ENCODE results near the gene DBNL. TPM values are rescaled to one million over a fixed set of nuclear protein-coding genes. Genes with fewer than 3 reads are reported as not detected.
"Not testable (repeated sequence)": the region's sequence is repeated elsewhere in the genome, so short reads cannot be mapped to it uniquely, and the experiment has no call there.

DBNL gene
- polyA plus RNA-seq (2014; cell fraction: cytosol; rRNA removed): 81.4 and 90.8 TPM in 2 replicates
- 75.7 and 85.6 TPM in 2 replicates for polyA plus RNA-seq (2014; cell fraction: nucleus; rRNA removed)

DNA sequence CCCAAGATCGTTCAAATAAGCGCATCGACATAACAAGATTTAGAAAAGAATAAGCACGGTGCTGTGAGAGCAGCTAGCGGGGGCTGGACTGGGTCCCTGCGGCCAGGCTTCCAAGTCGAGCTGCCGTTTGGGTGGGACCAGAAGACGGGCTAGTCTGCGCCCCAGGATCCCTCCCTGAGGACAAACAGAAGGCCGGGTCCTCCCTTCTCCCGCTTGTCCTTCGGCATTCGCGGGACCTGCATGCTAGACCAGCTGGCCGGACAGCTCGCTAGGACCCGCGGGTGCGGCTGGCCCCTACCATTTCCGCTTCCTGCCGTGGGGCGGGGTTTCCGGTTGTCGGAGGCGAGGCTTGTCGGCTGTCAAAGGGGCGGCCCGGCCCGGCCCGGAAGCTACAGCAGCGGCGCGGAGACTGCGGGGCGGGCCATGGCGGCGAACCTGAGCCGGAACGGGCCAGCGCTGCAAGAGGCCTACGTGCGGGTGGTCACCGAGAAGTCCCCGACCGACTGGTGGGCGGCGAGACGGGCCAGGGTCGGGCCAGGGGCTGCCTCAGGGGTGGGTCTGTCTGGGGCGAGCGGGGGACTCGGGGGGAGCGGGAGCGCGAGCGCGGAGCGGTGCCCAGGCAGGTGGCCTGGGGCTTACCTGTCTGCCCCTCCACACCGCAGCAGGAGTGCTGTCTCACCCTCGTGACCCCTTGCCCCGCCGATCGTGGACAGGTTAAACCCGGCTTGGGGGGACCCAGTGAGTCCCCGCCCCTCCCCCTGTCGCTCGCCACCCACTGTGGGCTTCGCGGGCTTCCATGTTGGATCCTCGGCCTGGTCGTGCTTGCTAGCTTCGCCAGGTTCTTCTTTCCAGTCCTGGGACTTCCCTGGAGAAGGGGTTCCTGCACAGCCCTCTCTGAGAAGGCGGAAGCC lies at the start of gene DBNL:
DBNL (plus strand) TSS at position 388 of the 911 bp plus-strand sequence; CDS start at position 424, 36 bp downstream.
- peak; percentile 87 for DNase-seq (ENCODE audit: low spot score)

DNA sequence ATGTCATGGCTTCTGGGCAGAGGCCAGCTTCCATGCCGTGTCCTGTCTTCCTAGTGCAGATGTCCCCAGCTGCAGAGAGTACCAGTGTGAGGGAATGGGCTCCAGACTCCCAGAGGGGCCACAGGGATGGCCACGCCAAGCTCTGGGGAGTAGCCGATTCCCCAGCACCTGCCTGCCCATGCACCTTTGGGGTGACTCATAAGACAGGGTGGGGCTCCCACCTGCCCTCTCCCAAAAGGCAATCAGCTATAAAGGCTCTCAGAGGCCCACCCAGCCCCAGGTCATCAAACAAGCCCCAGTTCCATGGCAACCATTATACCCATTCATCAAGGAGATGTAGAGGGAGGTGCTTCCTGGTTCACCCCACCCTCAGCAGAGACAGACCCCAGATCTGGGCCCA lies 47.0 kb upstream of the DBNL start, which contains the start of gene SPDYE1:
SPDYE1 (plus strand) TSS at position 366 of the 400 bp plus-strand sequence. CDS start 2,053 bp downstream, outside the sequence.
- not testable (repeated sequence) for DNase-seq (ENCODE audit: low spot score)

DNA sequence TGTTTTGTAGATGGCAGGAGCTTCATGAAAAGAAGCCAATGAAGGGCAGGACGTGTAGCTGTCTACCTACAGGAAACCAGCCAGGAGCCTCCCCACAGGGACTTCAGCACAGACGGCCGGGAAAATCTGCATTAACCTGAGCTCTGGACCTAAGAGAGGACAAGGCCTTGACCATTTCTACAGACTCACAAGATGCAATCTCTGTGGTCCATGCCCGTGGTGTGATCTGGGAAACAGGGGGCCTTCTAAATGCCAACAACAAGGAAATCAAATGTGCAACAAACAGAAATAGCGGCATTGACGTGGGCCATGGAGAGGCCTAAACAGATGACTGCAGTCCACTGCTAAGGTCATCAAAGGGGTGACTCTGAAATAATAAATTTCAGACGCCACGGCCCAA lies 32.4 kb upstream of the DBNL start:
- not testable (repeated sequence) for DNase-seq (ENCODE audit: low spot score)

DNA sequence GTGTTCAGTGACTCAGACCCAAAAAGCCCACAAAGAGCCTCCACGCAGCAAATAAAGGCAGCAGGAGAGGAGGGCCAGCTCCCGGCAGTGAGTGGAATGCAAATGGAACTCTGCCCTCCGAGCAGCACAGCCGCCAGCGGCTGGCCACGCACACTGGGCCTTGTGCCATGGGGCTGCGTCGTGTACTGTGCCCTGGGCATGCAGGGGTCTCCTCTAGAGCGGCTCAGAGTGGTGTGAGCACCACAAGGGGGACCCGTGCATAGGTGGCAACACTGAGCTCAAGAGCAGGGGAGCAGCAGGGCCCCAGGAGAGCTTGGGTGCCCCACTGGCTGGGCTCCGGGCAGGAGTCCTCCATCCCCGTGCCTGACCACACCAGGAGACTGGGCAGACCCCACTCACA lies 29.4 kb upstream of the DBNL start:
- not testable (repeated sequence) for DNase-seq (ENCODE audit: low spot score)

DNA sequence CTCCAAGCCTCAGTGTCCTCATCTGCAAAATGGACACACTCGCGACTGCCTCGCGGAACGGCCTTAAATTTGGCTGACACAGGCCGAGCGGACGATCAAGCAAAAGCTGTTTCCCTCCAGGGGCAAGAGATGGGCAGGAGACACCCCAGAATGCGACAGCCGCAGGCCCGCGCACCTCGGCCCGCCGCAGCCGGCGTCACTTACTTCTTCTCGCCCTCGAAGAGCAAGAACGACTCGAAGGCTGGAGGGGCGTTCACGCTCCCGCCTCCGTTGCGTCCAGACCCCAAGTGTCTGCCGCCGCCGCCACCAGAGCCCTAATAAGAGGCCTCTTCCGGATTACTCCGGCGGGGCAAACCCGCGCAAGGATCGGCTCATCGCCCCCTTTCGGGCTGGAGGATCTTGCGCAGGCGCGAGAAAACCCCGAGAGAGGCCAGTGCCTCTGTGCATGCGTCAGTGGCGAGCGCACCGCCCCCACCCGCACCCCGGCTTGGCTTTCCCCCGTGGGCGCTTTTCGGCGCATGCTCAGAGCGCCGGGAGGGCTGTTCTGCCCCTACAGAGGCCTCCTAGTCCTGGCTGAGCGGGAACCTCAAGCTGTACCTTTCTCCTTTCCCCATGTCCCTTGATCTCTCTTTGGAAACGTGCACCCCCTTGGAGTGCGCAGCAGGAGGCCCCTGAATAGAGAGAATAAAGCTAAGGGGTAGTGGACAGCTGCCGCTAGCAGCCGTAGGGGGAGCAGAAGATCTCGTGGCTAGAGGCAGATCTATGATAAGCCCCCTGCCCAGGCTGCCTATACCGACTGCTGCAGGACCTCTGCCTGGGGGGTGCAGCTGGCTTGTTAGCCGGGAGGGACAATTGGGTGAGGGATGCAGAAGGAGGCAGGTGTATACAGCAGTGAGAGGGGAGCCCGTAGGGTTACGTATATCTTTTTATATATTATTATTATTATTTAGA lies 25.4 kb upstream of the DBNL start:
- peak; percentile 97 for DNase-seq (ENCODE audit: low spot score)

DNA sequence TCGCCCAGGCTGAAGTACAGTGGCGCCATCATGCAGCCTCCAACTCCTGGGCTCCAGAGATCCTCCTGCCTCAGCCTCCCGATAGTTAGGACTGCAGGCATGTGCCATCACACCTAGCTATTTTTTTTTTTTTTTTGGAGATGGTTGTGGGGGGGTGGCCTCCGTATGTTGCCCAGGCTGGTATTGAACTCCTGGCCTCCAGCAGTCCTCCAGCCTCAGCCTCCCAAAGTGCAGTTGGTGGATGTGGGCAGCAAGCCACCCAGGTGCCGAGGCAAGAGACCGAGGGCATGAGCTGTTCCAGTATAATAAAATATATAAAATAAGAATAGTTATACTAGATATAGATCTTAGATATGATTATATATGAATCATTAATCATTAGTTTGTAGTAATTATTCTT lies 24.7 kb upstream of the DBNL start:
- not testable (repeated sequence) for DNase-seq (ENCODE audit: low spot score)

DNA sequence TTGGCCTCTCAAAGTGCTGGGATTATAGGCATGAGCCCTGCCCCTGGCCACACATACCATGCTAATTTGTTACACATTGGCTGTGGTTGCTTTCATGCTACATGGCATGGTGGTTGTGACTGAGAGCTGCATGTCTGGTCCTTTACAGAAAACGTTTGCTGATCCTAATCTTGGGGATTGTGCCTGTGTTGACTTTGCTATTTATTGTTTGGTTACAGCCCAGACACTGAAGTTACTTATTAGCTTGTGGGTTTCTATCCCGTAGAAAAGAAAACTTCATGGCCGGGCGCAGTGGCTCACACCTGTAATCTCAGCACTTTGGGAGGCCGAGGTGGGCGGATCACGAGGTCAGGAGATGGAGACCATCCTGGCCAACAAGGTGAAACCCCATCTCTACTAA lies 22.4 kb upstream of the DBNL start:
- not testable (repeated sequence) for DNase-seq (ENCODE audit: low spot score)

DNA sequence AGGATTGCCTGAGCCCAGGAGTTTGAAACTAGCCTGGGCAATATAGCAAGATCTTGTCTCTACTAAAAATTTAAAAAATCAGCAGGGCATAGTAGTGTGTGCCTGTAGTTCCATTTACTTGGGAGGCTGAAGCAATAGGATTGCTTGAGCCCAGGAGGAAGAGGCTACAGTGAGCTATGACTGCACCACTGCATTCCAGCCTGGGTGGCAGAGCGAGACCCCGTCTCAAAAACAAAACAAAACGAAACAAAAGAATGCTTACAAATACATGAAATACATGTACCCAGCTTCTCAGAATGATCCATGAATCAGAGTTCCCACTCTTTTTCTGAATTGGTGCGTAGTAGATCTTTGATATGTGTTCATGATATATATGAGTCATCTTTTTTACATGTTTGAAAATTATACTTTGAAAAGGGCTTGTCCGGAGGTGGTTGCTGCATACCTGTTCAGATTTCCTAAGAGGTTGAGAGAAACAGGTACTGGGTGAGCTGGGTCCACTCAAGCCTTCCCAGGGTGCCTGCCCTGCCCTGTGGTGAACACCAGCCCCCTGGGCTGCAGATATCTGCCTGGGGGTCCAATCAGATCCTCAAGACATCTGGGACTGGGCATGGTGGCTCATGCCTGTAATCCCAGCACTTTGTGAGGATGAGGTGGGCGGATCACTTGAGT lies 21.6 kb upstream of the DBNL start:
- not testable (repeated sequence) for DNase-seq (ENCODE audit: low spot score)

DNA sequence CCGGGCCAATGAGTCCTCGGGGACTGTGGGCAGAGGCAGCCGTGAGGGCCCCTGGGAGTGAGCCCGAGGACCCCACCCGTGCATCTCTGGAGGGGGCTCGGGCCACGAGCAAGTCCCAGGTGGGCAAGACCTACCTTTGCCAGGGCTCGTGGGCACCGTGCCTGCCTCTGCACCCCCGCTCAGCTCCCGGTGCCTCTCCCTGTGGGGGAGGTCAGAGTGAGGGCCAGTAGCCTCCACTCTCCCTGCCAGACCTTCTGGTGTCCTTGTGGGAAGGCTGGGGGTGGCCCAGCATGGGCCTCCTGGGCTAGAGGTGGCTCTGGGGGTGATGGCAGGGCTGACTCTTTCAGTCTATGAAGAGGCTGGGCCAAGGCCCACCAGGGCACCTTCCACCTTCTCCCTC lies 15.1 kb upstream of the DBNL start:
- DNase-seq (ENCODE audit: low spot score): not testable (repeated sequence)

DNA sequence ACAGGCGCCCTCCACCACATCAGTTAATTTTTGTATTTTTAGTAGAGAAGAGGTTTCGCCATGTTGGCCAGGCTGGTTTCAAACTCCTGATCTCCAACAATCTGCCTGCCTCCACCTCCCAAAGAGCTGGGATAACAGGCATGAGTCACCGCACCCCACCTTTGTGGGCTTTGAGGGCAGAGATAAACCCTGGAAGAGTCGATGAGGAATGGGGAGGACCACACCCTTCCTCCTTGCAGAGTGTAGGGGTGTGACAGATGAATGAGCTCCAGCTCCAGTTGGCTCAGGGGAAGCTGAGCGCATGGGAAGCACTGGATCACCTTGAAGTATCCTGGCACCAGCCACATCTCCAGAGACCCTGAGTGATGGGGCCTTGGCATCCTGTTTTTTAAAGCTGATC lies 14.5 kb upstream of the DBNL start:
- DNase-seq (ENCODE audit: low spot score): not testable (repeated sequence)

DNA sequence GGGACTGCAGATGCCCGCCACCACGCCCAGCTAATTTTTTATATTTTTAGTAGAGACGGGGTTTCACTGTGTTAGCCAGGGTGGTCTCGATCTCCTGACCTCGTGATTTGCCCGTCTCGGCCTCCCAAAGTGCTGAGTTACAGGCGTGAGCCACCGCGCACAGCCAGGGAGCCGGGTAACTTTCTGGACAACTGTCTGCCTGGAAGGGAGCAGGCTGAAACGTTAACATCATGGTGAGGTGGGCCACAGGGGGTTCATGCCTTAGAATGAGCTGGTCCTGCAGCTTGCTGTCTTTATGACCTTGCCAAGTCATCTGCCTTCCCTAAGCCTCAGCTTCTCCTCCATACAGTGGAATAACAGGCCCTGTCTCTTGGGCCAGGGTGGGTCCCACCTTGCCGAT lies 13.2 kb upstream of the DBNL start:
- not testable (repeated sequence) for DNase-seq (ENCODE audit: low spot score)

DNA sequence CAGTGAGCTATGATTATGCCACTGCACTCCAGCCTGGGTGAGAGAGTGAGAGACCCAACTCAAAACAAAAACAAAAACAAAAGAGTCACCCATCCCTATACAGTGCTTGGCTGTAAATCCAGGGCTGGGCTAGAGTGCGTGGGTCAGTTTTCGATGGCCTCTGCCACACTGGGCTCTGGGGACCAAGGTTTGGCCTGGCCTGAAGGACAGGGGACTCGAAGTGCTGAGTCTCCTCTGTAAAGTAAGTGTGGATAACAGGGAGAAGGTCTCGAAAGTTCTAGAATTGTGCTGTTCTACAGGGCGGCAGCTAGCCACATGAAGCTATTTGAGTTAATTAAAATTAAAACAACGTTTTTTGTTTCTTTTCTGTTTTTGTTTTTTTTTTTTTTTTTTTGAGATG lies 12.5 kb upstream of the DBNL start:
- DNase-seq (ENCODE audit: low spot score): not testable (repeated sequence)

DNA sequence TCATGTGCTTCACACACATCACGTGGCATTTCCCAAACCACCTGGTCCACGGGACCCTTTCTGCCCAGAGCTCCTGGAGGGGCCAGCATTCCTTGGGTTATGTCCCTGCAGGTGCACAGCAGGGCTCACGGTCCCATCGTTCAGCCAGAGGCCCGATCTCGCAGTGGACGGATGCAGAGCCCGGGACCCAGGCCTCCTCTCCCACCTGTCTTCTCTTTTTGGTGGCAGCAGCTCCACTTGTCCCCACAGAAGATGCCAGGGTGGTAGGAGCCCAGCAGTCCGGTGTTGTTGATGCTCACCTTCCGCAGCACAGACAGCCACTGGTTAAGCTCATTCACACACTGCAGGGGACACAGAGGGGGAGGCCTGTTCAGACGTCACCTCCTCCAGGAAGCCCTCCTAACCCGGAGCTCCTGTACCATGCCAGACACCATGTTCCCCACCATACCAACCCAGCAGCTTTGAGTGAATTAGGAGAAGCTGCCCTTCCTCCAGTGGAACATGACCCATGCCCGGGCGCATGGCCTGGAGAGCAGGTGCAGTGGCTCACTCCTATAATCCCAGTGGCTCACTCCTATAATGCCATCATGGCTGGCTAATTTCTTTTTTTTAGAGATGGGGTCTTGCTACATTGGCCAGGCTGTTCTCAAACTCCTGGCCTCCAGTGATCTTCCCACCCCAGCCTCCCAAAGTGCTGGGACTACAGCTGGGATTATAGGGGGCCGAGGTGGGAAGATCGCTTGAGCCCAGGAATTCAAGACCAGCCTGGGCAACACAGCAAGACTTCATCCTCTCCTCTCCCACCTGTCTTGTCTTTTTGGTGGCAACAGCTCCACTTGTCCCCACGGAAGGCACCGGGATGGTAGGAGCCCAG lies 10.3 kb upstream of the DBNL start:
- not testable (repeated sequence) for DNase-seq (ENCODE audit: low spot score)

DNA sequence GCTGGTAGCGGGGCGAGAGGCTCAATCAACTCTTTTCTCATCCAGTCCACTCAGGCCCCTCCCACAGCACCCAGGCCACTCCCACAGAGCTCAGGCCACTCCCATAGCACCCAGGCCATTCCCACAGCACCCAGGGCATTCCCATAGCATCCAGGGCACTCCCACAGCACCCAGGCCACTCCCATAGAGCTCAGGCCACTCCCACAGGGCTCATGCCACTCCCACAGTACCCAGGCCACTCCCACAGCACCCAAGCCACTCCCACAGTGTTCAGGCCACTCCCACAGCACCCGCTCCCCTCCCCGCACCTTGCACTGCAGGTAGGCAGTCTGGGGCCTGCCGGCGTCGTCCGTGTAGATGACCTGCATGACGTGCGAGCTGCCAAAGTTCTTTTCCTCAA lies 8.1 kb upstream of the DBNL start:
- not testable (repeated sequence) for DNase-seq (ENCODE audit: low spot score)

DNA sequence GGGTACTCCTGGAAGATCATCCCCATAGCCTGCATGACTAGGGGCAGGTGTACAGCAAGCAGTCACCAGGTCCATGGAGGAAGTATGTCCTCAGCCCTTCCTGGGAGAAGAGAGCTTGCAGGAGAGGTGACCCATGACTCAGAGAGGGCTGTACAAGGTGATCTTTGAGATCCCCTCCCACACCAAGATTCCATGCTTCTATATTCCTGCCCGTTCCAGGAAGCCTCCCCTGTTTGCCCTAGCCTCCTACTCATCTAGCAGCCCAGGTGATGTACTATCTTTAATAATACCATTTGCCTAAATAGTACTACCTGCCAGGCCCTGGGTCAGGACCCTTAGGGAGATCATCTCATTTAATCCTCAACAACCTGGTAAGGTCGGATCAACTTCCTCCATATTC lies 6.6 kb upstream of the DBNL start:
- DNase-seq (ENCODE audit: low spot score): not testable (repeated sequence)

DNA sequence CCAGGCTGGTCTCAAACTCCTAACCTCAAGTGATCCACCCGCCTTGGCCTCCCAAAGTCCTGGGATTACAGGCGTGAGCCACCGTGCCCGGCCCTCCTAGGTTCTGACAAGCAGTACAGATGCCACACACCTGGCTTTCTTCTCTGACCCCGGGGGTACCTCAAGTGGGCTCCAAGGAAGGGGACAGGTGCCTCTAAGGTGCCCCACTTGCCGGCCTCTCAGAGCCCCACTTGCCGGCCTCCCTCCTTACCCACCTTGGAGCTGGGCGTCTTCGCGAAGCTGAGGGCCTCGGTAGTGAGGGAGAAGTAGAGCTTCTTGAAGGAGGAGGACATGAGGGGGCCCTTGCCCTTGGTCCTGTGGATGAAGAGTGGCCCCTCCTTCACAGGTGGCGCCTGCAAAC lies 5.9 kb upstream of the DBNL start:
- not testable (repeated sequence) for DNase-seq (ENCODE audit: low spot score)

DNA sequence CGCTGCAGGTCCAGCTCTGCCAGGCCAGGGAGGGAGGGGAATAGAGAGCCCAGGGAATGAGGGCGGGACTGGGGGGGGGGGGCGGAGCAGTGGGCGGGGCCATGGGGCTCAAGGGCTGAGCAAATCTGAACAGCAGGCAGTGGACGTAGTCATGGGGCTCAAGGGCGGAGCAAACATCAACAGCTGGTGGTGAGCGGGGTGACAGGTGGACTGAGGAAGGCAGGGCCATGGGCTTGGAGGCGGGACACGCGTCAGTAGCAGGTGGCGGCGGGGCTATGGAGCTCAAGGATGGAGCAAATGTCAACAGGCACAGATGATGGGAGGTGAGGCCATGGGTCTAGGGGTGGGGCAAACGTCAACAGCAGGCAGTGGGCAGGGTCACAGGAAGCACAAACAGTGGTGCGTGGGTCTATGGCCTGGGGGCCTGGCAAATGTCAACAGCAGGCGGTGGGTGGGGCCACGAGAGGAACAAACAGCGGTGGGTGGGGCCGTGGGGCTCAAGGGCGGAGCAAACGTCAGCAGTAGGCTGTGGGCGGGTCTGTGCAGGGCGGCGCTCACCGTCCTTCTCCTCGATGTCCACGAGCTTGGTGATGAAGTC lies 5.4 kb upstream of the DBNL start:
- DNase-seq (ENCODE audit: low spot score): peak; percentile 98

DNA sequence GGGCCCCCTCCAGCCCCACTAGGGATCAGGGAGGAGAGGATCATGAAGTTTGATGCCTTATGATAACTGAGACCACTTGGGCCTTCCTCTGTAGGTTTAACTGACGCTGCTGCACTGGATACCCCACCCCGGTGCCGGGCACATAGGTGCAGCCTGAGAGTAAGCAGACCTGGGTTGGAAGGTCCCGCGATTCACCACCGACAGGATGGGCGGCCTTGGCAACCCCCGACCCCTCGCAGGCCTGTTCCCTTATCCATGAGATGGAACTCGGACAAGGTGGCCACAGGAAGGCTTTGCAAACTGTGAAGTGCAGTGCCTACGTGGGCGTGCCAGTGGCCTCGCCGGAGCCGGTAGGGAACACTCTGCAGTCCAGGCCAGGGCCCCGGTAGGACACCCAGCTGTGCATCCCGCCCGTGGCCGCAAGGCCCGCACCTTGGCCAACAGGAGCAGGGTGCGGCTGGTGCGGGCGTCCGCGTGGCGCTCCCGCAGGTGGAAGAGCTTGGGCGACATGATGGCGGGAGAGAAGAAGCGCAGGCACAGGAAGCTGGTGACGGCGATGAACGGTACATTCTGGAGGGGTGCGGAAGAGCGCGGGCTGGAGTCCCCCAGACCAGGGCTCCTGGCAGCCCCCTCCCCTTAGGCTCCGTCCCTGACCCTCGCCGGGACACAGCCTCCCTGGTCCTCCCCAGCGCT lies 4.6 kb upstream of the DBNL start:
- DNase-seq (ENCODE audit: low spot score): not testable (repeated sequence)

DNA sequence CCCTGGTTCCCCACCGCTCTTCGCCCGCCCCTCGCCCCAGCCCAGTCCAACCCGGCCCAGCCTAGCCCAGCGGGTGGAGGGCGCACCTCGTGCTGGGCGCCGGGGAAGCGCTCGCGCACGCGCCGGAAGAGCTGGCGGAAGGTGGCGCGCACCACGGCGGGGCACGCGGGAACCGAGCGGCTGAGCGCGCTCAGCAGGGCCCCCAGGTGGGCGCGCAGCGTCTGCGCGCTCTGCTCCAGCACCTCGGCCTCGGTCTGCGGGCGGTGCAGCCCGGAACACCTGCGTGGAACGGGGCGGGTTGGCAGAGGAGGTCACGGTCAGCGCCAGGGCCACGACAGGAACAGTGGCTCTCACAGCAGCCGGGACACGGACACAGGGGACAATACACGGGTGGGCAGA lies 4.0 kb upstream of the DBNL start:
- peak; percentile 44 for DNase-seq (ENCODE audit: low spot score)

All from SK-N-DZ (cell line).